Amniotic stem cell (primary cell): Measurements from ENCODE around the gene CDKN2B.
"Not testable (repeated sequence)": the region's sequence is repeated elsewhere in the genome, so short reads cannot be mapped to it uniquely, and the experiment has no call there.

Experiments
- DNase-seq: peaks from one replicate; lab custom pipeline; 2025; lab: John Stamatoyannopoulos, UW

The CDKN2B gene

GRCh38 chr9:22008717-22009505 is at the start of gene CDKN2B:
TSS of gene CDKN2B (minus strand) at chr9:22009305. CDS start at chr9:22008953, 352 bp downstream.
- DNase-seq, result peak; percentile 94

- not testable (repeated sequence) for DNase-seq
Observed at GRCh38 chr9:22057972-22058371, 48.9 kb upstream of the CDKN2B start.

- DNase-seq, result no peak
Observed at GRCh38 chr9:22056402-22056801, 47.3 kb upstream of the CDKN2B start.

- DNase-seq, result no peak
Observed at GRCh38 chr9:22055090-22055489, 46.0 kb upstream of the CDKN2B start.

- DNase-seq, result no peak
Observed at GRCh38 chr9:22054529-22054928, 45.4 kb upstream of the CDKN2B start.

GRCh38 chr9:22054076-22054475 is 45.0 kb upstream of the CDKN2B start:
- DNase-seq, result no peak

GRCh38 chr9:22053178-22053577 is 44.1 kb upstream of the CDKN2B start:
- DNase-seq, result no peak

- DNase-seq, result peak; percentile 38
Observed at GRCh38 chr9:22052376-22052945, 43.4 kb upstream of the CDKN2B start.

GRCh38 chr9:22050924-22051323 is 41.8 kb upstream of the CDKN2B start:
- no peak for DNase-seq

- DNase-seq, result no peak
Observed at GRCh38 chr9:22049411-22049810, 40.3 kb upstream of the CDKN2B start.

GRCh38 chr9:22047596-22047995 is 38.5 kb upstream of the CDKN2B start:
- no peak for DNase-seq

GRCh38 chr9:22046243-22046885 is 37.3 kb upstream of the CDKN2B start:
- no peak for DNase-seq

- DNase-seq, result no peak
Observed at GRCh38 chr9:22045423-22045822, 36.3 kb upstream of the CDKN2B start.

- DNase-seq, result peak; percentile 44
Observed at GRCh38 chr9:22044583-22044982, 35.5 kb upstream of the CDKN2B start.

- DNase-seq, result no peak
Observed at GRCh38 chr9:22043928-22044327, 34.8 kb upstream of the CDKN2B start.

GRCh38 chr9:22041775-22042174 is 32.7 kb upstream of the CDKN2B start:
- no peak for DNase-seq

- no peak for DNase-seq
Observed at GRCh38 chr9:22041344-22041743, 32.2 kb upstream of the CDKN2B start.

- DNase-seq, result no peak
Observed at GRCh38 chr9:22040760-22041159, 31.7 kb upstream of the CDKN2B start.

- DNase-seq, result no peak
Observed at GRCh38 chr9:22039258-22039657, 30.2 kb upstream of the CDKN2B start.

GRCh38 chr9:22037954-22038690 is 29.0 kb upstream of the CDKN2B start:
- peak; percentile 18 for DNase-seq

GRCh38 chr9:22036866-22037626 is 27.9 kb upstream of the CDKN2B start:
- DNase-seq, result no peak

- DNase-seq, result no peak
Observed at GRCh38 chr9:22035591-22036011, 26.5 kb upstream of the CDKN2B start.
